ENCODE data around the gene ZSCAN16. TPM values are rescaled to one million over a fixed set of nuclear protein-coding genes. Genes with fewer than 3 reads are reported as not detected.

Gene ZSCAN16
- total RNA-seq, 1 donor from 2014 or later: 10.5 TPM

GRCh38 chr6:28105245-28105639 is 19.2 kb upstream of the ZSCAN16 start:
- Histone ChIP-seq H3K36me3 (ENCODE audit: control insufficient read depth, insufficient read depth, low read length) (no peaks in the 10 kb centered on the region), H3K4me3 (ENCODE audit: low read depth, low read length) (peak overlapping the region; percentile 56), H3K27me3 (ENCODE audit: control insufficient read depth, insufficient read depth, low read length) (no peaks in the 10 kb centered on the region)
- no peak for TF ChIP-seq CTCF (IDR thresholded peaks at IDR 0.05; ENCODE audit: insufficient read depth, low read length, poor library complexity, severe bottlenecking)
- no peak for DNase-seq (ENCODE audit: low read depth)

DNA sequence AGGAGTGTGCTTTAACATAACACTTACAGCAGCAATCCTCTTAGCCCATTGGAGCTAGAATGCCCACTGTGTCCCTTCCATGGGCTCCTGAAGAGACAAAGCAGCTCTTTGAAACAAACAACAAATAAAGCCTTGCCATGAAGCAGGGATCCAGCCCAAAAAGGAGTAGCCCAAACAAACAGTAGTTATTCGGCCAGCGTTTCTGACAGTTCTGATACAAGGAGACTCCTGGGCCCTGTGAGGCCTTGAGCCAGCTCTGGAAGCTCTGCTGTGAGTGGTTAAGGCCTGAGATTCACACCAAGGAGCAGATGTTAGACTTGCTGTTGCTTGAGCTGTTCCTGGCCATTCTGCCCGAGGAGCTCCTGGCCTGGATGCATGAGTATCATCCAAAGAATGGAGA is 16.9 kb upstream of the ZSCAN16 start:
- DNase-seq (ENCODE audit: low read depth): no peak
- H3K4me3 ChIP-seq (ENCODE audit: low read depth, low read length): no peak overlapping the region
- H3K27me3 ChIP-seq (ENCODE audit: control insufficient read depth, insufficient read depth, low read length): no peaks in the 10 kb centered on the region
- TF ChIP-seq CTCF (IDR thresholded peaks at IDR 0.05; ENCODE audit: insufficient read depth, low read length, poor library complexity, severe bottlenecking): no peak
- H3K36me3 ChIP-seq (ENCODE audit: control insufficient read depth, insufficient read depth, low read length): no peaks in the 10 kb centered on the region

- no peak for TF ChIP-seq CTCF (IDR thresholded peaks at IDR 0.05; ENCODE audit: insufficient read depth, low read length, poor library complexity, severe bottlenecking)
- no peak overlapping the region for H3K4me3 ChIP-seq (ENCODE audit: low read depth, low read length)
- no peaks in the 10 kb centered on the region for H3K36me3 ChIP-seq (ENCODE audit: control insufficient read depth, insufficient read depth, low read length)
- H3K27me3 ChIP-seq (ENCODE audit: control insufficient read depth, insufficient read depth, low read length): no peaks in the 10 kb centered on the region
- no peak for DNase-seq (ENCODE audit: low read depth)
Observed at GRCh38 chr6:28111964-28112363, 12.4 kb upstream of the ZSCAN16 start.

DNA sequence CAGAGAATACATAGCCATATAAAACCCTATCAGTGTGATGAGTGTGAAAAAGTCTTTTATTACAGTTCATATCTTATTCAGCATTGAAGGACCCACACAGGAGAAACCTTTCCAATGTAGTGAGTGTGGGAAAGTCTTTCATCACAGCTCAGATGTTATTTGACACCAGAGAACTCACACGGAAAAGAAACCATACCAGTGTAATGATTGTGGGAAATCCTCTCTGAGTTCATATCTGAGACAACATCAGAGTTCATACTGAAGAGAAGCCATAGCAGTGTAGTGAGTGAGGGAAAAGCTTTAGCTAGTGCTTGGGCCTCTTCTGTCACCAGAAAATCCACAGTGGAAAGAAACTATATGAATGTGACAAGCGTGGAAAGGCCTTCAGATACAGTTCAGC is 8.6 kb upstream of the ZSCAN16 start:
- no peak for DNase-seq (ENCODE audit: low read depth)
- no peaks in the 10 kb centered on the region for H3K27me3 ChIP-seq (ENCODE audit: control insufficient read depth, insufficient read depth, low read length)
- no peak for TF ChIP-seq CTCF (IDR thresholded peaks at IDR 0.05; ENCODE audit: insufficient read depth, low read length, poor library complexity, severe bottlenecking)
- no peak overlapping the region for H3K4me3 ChIP-seq (ENCODE audit: low read depth, low read length)
- no peaks in the 10 kb centered on the region for H3K36me3 ChIP-seq (ENCODE audit: control insufficient read depth, insufficient read depth, low read length)

- no peak overlapping the region for H3K4me3 ChIP-seq (ENCODE audit: low read depth, low read length)
- no peak for DNase-seq (ENCODE audit: low read depth)
- H3K27me3 ChIP-seq (ENCODE audit: control insufficient read depth, insufficient read depth, low read length): no peaks in the 10 kb centered on the region
- H3K36me3 ChIP-seq (ENCODE audit: control insufficient read depth, insufficient read depth, low read length): no peaks in the 10 kb centered on the region
- no peak for TF ChIP-seq CTCF (IDR thresholded peaks at IDR 0.05; ENCODE audit: insufficient read depth, low read length, poor library complexity, severe bottlenecking)
Observed at GRCh38 chr6:28117386-28118050, 6.9 kb upstream of the ZSCAN16 start.

GRCh38 chr6:28118217-28118616 is 6.2 kb upstream of the ZSCAN16 start:
- no peaks in the 10 kb centered on the region for H3K36me3 ChIP-seq (ENCODE audit: control insufficient read depth, insufficient read depth, low read length)
- DNase-seq (ENCODE audit: low read depth): no peak
- H3K4me3 ChIP-seq (ENCODE audit: low read depth, low read length): no peak overlapping the region
- TF ChIP-seq CTCF (IDR thresholded peaks at IDR 0.05; ENCODE audit: insufficient read depth, low read length, poor library complexity, severe bottlenecking): no peak
- no peaks in the 10 kb centered on the region for H3K27me3 ChIP-seq (ENCODE audit: control insufficient read depth, insufficient read depth, low read length)

Data from kidney epithelial cell (primary cell).